ENCODE data around the gene TLL1. TPM values are rescaled to one million over a fixed set of nuclear protein-coding genes. Genes with fewer than 3 reads are reported as not detected.

The TLL1 gene
- total and polyA plus RNA-seq, 4 donors = 0.04 to 0.25 (median 0.05) TPM; not detected in 1

DNA sequence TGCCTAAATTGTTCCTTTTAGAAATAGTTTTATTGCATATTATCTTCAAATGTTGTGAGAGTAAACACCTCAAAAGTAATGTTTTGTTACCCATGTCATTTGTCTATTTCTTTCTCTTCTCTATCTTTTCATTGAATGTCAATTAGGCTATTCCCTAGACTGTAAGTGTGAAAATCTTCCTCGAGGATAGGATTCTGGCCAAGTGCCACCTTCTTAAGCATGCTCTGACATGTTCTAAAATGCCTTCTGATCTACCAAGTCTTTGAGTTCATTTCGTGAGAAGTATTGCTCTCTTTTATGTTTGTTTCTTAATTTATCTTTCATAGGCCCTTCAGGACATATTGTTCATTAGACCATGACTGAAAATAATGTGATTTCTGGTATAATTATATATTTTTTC is 44.1 kb upstream of the TLL1 start:
- Histone ChIP-seq H3K9ac (ENCODE audit: low read depth in 1 of 2, low read length in 2 of 2) (no peak overlapping the region), H3K27me3 (ENCODE audit: control insufficient read depth in 4 of 4, insufficient read depth in 4 of 4, low read length in 3 of 4) (no peaks in the 10 kb centered on the region), H3K36me3 (ENCODE audit: control insufficient read depth in 4 of 4, insufficient read depth in 3 of 4, low read depth in 1 of 4, low read length in 3 of 4) (no peaks in the 10 kb centered on the region), H3K9me3 (ENCODE audit: control insufficient read depth in 4 of 4, low read length in 3 of 4) (no peaks in the 10 kb centered on the region), H3K4me1 (ENCODE audit: control insufficient read depth in 4 of 4, insufficient read depth in 4 of 4, low read length in 3 of 4) (no peaks in the 10 kb centered on the region), H3K27ac (ENCODE audit: low read depth in 1 of 2, low read length in 2 of 2) (no peak overlapping the region), H3K4me3 (ENCODE audit: low read depth in 1 of 3, low read length in 3 of 3) (no peak overlapping the region)
- TF ChIP-seq, protein P1, sequence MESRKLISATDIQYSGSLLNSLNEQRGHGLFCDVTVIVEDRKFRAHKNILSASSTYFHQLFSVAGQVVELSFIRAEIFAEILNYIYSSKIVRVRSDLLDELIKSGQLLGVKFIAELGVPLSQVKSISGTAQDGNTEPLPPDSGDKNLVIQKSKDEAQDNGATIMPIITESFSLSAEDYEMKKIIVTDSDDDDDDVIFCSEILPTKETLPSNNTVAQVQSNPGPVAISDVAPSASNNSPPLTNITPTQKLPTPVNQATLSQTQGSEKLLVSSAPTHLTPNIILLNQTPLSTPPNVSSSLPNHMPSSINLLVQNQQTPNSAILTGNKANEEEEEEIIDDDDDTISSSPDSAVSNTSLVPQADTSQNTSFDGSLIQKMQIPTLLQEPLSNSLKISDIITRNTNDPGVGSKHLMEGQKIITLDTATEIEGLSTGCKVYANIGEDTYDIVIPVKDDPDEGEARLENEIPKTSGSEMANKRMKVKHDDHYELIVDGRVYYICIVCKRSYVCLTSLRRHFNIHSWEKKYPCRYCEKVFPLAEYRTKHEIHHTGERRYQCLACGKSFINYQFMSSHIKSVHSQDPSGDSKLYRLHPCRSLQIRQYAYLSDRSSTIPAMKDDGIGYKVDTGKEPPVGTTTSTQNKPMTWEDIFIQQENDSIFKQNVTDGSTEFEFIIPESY (IDR thresholded peaks at IDR 0.05) = no peak
- TF ChIP-seq RAD21 (IDR thresholded peaks at IDR 0.05) = no peak
- TF ChIP-seq HNF4G (IDR thresholded peaks at IDR 0.05) = no peak
- TF ChIP-seq FOXA1 (IDR thresholded peaks at IDR 0.05) = no peak
- no peak for TF ChIP-seq EGR1 (IDR thresholded peaks at IDR 0.05; ENCODE audit: low read depth in 2 of 2)
- TF ChIP-seq YY1 (IDR thresholded peaks at IDR 0.05) = no peak
- no peak for TF ChIP-seq SP1 (IDR thresholded peaks at IDR 0.05)
- no peak for TF ChIP-seq RXRA (IDR thresholded peaks at IDR 0.05)
- TF ChIP-seq FOXA2 (IDR thresholded peaks at IDR 0.05) = no peak
- no peak for TF ChIP-seq TAF1 (conservative IDR thresholded peaks at IDR 0.05)
- no peak for TF ChIP-seq NR2F2 (IDR thresholded peaks at IDR 0.05)
- DNase-seq (ENCODE audit: low spot score) = no peak
- WGBS = 56% methylated on average over 2 of the region's 2 CpGs

DNA sequence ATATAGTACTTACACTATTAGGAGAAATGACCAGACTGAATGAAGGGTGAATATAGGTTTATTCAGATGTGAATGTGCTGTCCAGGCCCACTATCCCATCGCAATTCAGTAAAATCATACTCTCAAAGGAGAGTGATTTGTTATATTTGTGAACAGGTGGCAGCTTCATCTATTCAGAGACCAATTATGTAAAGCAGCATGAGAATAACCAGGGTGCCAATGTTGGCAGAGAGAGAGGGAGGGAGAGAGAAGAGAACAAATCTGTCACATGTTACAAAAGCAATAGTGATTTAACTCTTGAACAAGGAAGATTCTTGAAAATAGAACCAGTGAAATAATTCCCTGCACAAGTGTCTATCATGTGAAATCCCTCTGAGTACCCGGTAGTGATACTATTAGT is 38.9 kb upstream of the TLL1 start:
- no peaks in the 10 kb centered on the region for H3K9me3 ChIP-seq (ENCODE audit: control insufficient read depth in 4 of 4, low read length in 3 of 4)
- H3K4me1 ChIP-seq (ENCODE audit: control insufficient read depth in 4 of 4, insufficient read depth in 4 of 4, low read length in 3 of 4) = no peaks in the 10 kb centered on the region
- TF ChIP-seq, protein P1 (IDR thresholded peaks at IDR 0.05) = no peak
- TF ChIP-seq, protein P2, sequence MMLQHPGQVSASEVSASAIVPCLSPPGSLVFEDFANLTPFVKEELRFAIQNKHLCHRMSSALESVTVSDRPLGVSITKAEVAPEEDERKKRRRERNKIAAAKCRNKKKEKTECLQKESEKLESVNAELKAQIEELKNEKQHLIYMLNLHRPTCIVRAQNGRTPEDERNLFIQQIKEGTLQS (IDR thresholded peaks at IDR 0.05) = no peak
- TF ChIP-seq RXRA (IDR thresholded peaks at IDR 0.05) (no peak), GABPA (IDR thresholded peaks at IDR 0.05 in 1 of 2, conservative IDR thresholded peaks at IDR 0.05 in 1 of 2) (no peak), FOXA1 (IDR thresholded peaks at IDR 0.05) (no peak), EGR1 (IDR thresholded peaks at IDR 0.05; ENCODE audit: low read depth in 2 of 2) (no peak), NR2F2 (IDR thresholded peaks at IDR 0.05) (no peak), SP1 (IDR thresholded peaks at IDR 0.05) (no peak), RAD21 (IDR thresholded peaks at IDR 0.05) (no peak), YY1 (IDR thresholded peaks at IDR 0.05) (no peak), HNF4A (conservative IDR thresholded peaks at IDR 0.05) (no peak), HNF4G (IDR thresholded peaks at IDR 0.05) (no peak), TAF1 (conservative IDR thresholded peaks at IDR 0.05) (no peak), JUND (IDR thresholded peaks at IDR 0.05) (no peak)
- TF ChIP-seq, protein P3, sequence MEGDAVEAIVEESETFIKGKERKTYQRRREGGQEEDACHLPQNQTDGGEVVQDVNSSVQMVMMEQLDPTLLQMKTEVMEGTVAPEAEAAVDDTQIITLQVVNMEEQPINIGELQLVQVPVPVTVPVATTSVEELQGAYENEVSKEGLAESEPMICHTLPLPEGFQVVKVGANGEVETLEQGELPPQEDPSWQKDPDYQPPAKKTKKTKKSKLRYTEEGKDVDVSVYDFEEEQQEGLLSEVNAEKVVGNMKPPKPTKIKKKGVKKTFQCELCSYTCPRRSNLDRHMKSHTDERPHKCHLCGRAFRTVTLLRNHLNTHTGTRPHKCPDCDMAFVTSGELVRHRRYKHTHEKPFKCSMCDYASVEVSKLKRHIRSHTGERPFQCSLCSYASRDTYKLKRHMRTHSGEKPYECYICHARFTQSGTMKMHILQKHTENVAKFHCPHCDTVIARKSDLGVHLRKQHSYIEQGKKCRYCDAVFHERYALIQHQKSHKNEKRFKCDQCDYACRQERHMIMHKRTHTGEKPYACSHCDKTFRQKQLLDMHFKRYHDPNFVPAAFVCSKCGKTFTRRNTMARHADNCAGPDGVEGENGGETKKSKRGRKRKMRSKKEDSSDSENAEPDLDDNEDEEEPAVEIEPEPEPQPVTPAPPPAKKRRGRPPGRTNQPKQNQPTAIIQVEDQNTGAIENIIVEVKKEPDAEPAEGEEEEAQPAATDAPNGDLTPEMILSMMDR (IDR thresholded peaks at IDR 0.05; ENCODE audit: low read depth, low read length, missing input control) = no peak
- TF ChIP-seq, protein P4, sequence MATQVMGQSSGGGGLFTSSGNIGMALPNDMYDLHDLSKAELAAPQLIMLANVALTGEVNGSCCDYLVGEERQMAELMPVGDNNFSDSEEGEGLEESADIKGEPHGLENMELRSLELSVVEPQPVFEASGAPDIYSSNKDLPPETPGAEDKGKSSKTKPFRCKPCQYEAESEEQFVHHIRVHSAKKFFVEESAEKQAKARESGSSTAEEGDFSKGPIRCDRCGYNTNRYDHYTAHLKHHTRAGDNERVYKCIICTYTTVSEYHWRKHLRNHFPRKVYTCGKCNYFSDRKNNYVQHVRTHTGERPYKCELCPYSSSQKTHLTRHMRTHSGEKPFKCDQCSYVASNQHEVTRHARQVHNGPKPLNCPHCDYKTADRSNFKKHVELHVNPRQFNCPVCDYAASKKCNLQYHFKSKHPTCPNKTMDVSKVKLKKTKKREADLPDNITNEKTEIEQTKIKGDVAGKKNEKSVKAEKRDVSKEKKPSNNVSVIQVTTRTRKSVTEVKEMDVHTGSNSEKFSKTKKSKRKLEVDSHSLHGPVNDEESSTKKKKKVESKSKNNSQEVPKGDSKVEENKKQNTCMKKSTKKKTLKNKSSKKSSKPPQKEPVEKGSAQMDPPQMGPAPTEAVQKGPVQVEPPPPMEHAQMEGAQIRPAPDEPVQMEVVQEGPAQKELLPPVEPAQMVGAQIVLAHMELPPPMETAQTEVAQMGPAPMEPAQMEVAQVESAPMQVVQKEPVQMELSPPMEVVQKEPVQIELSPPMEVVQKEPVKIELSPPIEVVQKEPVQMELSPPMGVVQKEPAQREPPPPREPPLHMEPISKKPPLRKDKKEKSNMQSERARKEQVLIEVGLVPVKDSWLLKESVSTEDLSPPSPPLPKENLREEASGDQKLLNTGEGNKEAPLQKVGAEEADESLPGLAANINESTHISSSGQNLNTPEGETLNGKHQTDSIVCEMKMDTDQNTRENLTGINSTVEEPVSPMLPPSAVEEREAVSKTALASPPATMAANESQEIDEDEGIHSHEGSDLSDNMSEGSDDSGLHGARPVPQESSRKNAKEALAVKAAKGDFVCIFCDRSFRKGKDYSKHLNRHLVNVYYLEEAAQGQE (IDR thresholded peaks at IDR 0.05) = no peak
- H3K9ac ChIP-seq (ENCODE audit: low read depth in 1 of 2, low read length in 2 of 2) = no peak overlapping the region
- no peaks in the 10 kb centered on the region for H3K27me3 ChIP-seq (ENCODE audit: control insufficient read depth in 4 of 4, insufficient read depth in 4 of 4, low read length in 3 of 4)
- WGBS = 95% methylated on average over 2 of the region's 2 CpGs
- no peak for DNase-seq (ENCODE audit: low spot score)
- no peak overlapping the region for H3K4me3 ChIP-seq (ENCODE audit: low read depth in 1 of 3, low read length in 3 of 3)
- no peaks in the 10 kb centered on the region for H3K36me3 ChIP-seq (ENCODE audit: control insufficient read depth in 4 of 4, insufficient read depth in 3 of 4, low read depth in 1 of 4, low read length in 3 of 4)
- H3K27ac ChIP-seq (ENCODE audit: low read depth in 1 of 2, low read length in 2 of 2) = no peak overlapping the region
